ENCODE results near the gene NADSYN1. TPM values are rescaled to one million over a fixed set of nuclear protein-coding genes. Genes with fewer than 3 reads are reported as not detected.

Gene NADSYN1
- total and polyA plus RNA-seq, 2 of the 13 experiments (the other 11 are each of a cell fraction or from before 2014, with no cell fraction given) = 35.7 to 51.5 TPM

DNA sequence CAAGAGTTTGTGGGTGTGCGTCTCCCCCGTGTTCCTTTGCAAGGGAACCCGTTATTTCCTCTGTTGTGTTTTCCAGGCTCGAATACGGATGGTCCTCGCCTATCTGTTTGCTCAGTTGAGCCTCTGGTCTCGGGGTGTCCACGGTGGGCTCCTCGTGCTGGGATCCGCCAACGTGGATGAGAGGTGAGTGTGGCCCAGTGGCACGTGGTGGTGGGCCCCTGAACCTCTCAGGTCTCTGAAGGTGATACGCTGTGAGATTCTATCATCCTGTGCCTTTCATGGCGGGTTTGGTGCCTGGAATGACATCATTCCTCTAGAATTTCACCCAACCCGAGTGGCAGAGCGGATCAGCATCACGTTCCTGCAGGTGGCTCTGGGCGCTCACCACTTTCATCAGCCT lies 32.5 kb downstream of the NADSYN1 start:
- ATAC-seq (no peak), FAIRE-seq (no peak), DNase-seq (ENCODE audit: low spot score) (no peak)
- Histone ChIP-seq H3K79me2 (ENCODE audit: insufficient read depth, low read length) (no peaks in the 10 kb centered on the region), H3K4me1 (ENCODE audit: insufficient read depth, low read length) (peaks cover 4% of the 10 kb centered on the region; the same call in 1 of the 2 replicates), H3K4me2 (ENCODE audit: low read depth, low read length) (no peak overlapping the region), H4K20me1 (ENCODE audit: insufficient read depth, low read length) (no peaks in the 10 kb centered on the region), H2AFZ (ENCODE audit: low read length) (no peak overlapping the region), H3K9me3 (ENCODE audit: low read length) (no peaks in the 10 kb centered on the region), H3K4me3 (replicated peaks in 1 of 3; ENCODE audit: insufficient read depth in 1 of 3, low read depth in 2 of 3, low read length in 3 of 3) (no peak overlapping the region), H3K9ac (ENCODE audit: insufficient read depth, low read depth, low read length) (no peak overlapping the region), H3K36me3 (replicated peaks in 1 of 2; ENCODE audit: control insufficient read depth in 1 of 2, insufficient read depth in 2 of 2, low read length in 2 of 2) (peaks cover 18 to 38% of the 10 kb centered on the region in 2 experiments), H3K27me3 (ENCODE audit: control insufficient read depth in 1 of 2, insufficient read depth in 2 of 2, low read length in 2 of 2) (no peaks in the 10 kb centered on the region), H3K27ac (ENCODE audit: extremely low read length, insufficient read depth, low read length) (no peak overlapping the region)
- TF ChIP-seq CBX5 (CRISPR knock-in tag; IDR thresholded peaks at IDR 0.05; ENCODE audit: borderline replicate concordance) (no peak), ATF7 (IDR thresholded peaks at IDR 0.05) (peak; percentile 40; the same call in 1 of the 2 replicates), ATF7 (CRISPR knock-in tag; IDR thresholded peaks at IDR 0.05) (no peak)
- 97% methylated on average over 18 of the region's 18 CpGs for WGBS (ENCODE audit: low lambda C conversion rate)
- in situ Hi-C loops (cut with HindIII; ENCODE audit: extremely low pct_ligation_motif_present, low pct_unique_long_range_greater_than_20kb) (no loop called here), intact Hi-C loops (cut with micrococcal nuclease; ENCODE audit: unreplicated experiment) (no loop called here)
- CTCF ChIA-PET (ENCODE audit: low intra/inter-chr PET ratio, low total read pairs) = no interaction called here
- POLR2A ChIA-PET = no interaction called here
- BruUV-seq (replicated peaks) = no TSS peak

DNA sequence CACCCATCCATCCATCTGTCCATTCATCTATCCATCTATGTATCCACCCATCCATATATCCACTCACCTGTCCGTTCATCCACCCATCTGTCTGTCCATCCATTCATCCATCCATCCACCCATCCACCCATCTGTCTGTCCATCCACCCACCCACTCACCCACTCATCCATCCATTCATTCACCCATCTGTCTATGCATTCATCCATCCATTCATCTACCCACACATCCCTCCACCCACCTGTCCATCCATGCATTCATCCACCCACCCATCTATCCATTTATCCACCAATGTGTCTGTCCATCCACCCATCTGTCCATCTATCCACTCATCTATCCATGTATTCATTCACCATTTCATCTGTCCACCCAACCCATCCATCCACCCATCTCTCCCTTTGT lies 33.3 kb downstream of the NADSYN1 start:
- Histone ChIP-seq H3K27ac (ENCODE audit: extremely low read length, insufficient read depth, low read length) (no peak overlapping the region), H4K20me1 (ENCODE audit: insufficient read depth, low read length) (no peaks in the 10 kb centered on the region), H3K4me2 (ENCODE audit: low read depth, low read length) (no peak overlapping the region), H2AFZ (ENCODE audit: low read length) (no peak overlapping the region), H3K79me2 (ENCODE audit: insufficient read depth, low read length) (no peaks in the 10 kb centered on the region), H3K4me3 (replicated peaks in 1 of 3; ENCODE audit: insufficient read depth in 1 of 3, low read depth in 2 of 3, low read length in 3 of 3) (no peak overlapping the region), H3K27me3 (ENCODE audit: control insufficient read depth in 1 of 2, insufficient read depth in 2 of 2, low read length in 2 of 2) (no peaks in the 10 kb centered on the region), H3K36me3 (replicated peaks in 1 of 2; ENCODE audit: control insufficient read depth in 1 of 2, insufficient read depth in 2 of 2, low read length in 2 of 2) (peaks cover 14 to 42% of the 10 kb centered on the region in 2 experiments), H3K9me3 (ENCODE audit: low read length) (no peaks in the 10 kb centered on the region), H3K4me1 (ENCODE audit: insufficient read depth, low read length) (no peaks in the 10 kb centered on the region), H3K9ac (ENCODE audit: insufficient read depth, low read depth, low read length) (no peak overlapping the region)
- WGBS (ENCODE audit: low lambda C conversion rate) = 95% methylated on average over 1 of the region's 1 CpG
- POLR2A ChIA-PET = no interaction called here
- ATAC-seq (no peak), DNase-seq (ENCODE audit: low spot score) (no peak), FAIRE-seq (no peak)
- intact Hi-C loops (cut with micrococcal nuclease; ENCODE audit: unreplicated experiment) (no loop called here), in situ Hi-C loops (cut with HindIII; ENCODE audit: extremely low pct_ligation_motif_present, low pct_unique_long_range_greater_than_20kb) (no loop called here)
- no peak for TF ChIP-seq AFF4 (CRISPR knock-in tag; IDR thresholded peaks at IDR 0.05)
- BruUV-seq (replicated peaks) = no TSS peak
- CTCF ChIA-PET (ENCODE audit: low intra/inter-chr PET ratio, low total read pairs) = no interaction called here
